HepG2 (cell line): ENCODE measurements around the gene C19orf73. TPM values are rescaled to one million over a fixed set of nuclear protein-coding genes. Genes with fewer than 3 reads are reported as not detected.

Experiments
- ATF1 ChIP-seq: IDR thresholded peaks from 2 replicates; pipeline ENCODE4 v1.6.1; 2016; ENCODE audit warnings: mild to moderate bottlenecking, control low read depth
- EP300 ChIP-seq, 3 experiments: sonication (generic) in 1 of 3; formaldehyde crosslinking in 1 of 3; IDR thresholded peaks; 2 replicates each; pipeline versions ENCODE4 v1.5.1 to v1.6.1; 2011 to 2020; ENCODE audit warnings: low read depth in 2 of 3, low read length in 2 of 3, borderline replicate concordance in 1 of 3, improper control_type of control experiment in 1 of 3, mild to moderate bottlenecking in 1 of 3, missing genetic modification reagents in 1 of 3, moderate library complexity in 1 of 3
- FOSL1 ChIP-seq: sonication (generic); formaldehyde crosslinking; IDR thresholded peaks from 2 replicates; pipeline ENCODE4 v1.9.0; 2021; ENCODE audit warnings: missing genetic modification reagents, borderline replicate concordance
- GATAD2A ChIP-seq: IDR thresholded peaks from 2 replicates; pipeline ENCODE4 v1.6.1; 2016
- HNF4A ChIP-seq: sonication (generic); formaldehyde crosslinking; IDR thresholded peaks from 2 replicates; pipeline ENCODE4 v1.4.0; 2020; ENCODE audit warnings: missing genetic modification reagents
- KLF6 ChIP-seq: IDR thresholded peaks from 2 replicates; pipeline ENCODE4 v1.8.0; 2016; ENCODE audit warnings: missing biosample characterization, missing genetic modification reagents
- MTA1 ChIP-seq: sonication (generic); formaldehyde crosslinking; IDR thresholded peaks from 2 replicates; pipeline ENCODE4 v1.4.0; 2020; ENCODE audit warnings: missing genetic modification reagents, mild to moderate bottlenecking, borderline replicate concordance
- MTF2 ChIP-seq: sonication (generic); formaldehyde crosslinking; IDR thresholded peaks from 2 replicates; pipeline ENCODE4 v1.5.0; 2020; ENCODE audit warnings: missing genetic modification reagents, borderline replicate concordance
- PHF8 ChIP-seq: sonication (generic); formaldehyde crosslinking; IDR thresholded peaks from 2 replicates; pipeline ENCODE4 v1.5.0; 2020; ENCODE audit warnings: missing genetic modification reagents
- STAG1 ChIP-seq: sonication (generic); formaldehyde crosslinking; IDR thresholded peaks from 2 replicates; pipeline ENCODE4 v1.4.0; 2020; ENCODE audit warnings: missing genetic modification reagents
- TGIF2 ChIP-seq: IDR thresholded peaks from 2 replicates; pipeline ENCODE4 v1.6.1; 2016; ENCODE audit warnings: control low read depth, missing compliant biosample characterization
- ZBTB7B ChIP-seq: sonication (generic); formaldehyde crosslinking; IDR thresholded peaks from 2 replicates; pipeline ENCODE4 v1.4.0; 2020; ENCODE audit warnings: missing genetic modification reagents
- ZBTB8A ChIP-seq: sonication (generic); formaldehyde crosslinking; IDR thresholded peaks from 2 replicates; pipeline ENCODE4 v1.4.0; 2020; ENCODE audit warnings: mild to moderate bottlenecking, low read depth, missing genetic modification reagents, borderline replicate concordance
- ZFP90 ChIP-seq: sonication (generic); formaldehyde crosslinking; IDR thresholded peaks from 2 replicates; pipeline ENCODE4 v1.8.0; 2022; ENCODE audit warnings: missing genetic modification reagents, mild to moderate bottlenecking, inconsistent platforms, borderline replicate concordance
- ZFX ChIP-seq: sonication (generic); formaldehyde crosslinking; IDR thresholded peaks from 2 replicates; pipeline ENCODE4 v1.4.0; 2020; ENCODE audit warnings: mild to moderate bottlenecking, low read depth, missing genetic modification reagents, moderate library complexity
- ZKSCAN5 ChIP-seq: sonication (generic); formaldehyde crosslinking; IDR thresholded peaks from 2 replicates; pipeline ENCODE4 v1.5.1; 2020; ENCODE audit warnings: mild to moderate bottlenecking, missing genetic modification reagents
- ZNF33B ChIP-seq: sonication (generic); formaldehyde crosslinking; IDR thresholded peaks from 2 replicates; pipeline ENCODE4 v1.5.1; 2020; ENCODE audit warnings: mild to moderate bottlenecking, missing genetic modification reagents
- ZNF563 ChIP-seq: sonication (generic); formaldehyde crosslinking; IDR thresholded peaks from 2 replicates; pipeline ENCODE4 v1.8.0; 2022; ENCODE audit warnings: mild to moderate bottlenecking, moderate library complexity, missing genetic modification reagents
- ZNF570 ChIP-seq: sonication (generic); formaldehyde crosslinking; IDR thresholded peaks from 2 replicates; pipeline ENCODE4 v1.4.0; 2020; ENCODE audit warnings: mild to moderate bottlenecking, missing genetic modification reagents, borderline replicate concordance
- ZSCAN29 ChIP-seq: sonication (generic); formaldehyde crosslinking; conservative IDR thresholded peaks from 2 replicates; pipeline ENCODE4 v1.4.0; 2020; ENCODE audit warnings: mild to moderate bottlenecking, missing genetic modification reagents
- ZSCAN9 ChIP-seq: IDR thresholded peaks from 2 replicates; pipeline ENCODE4 v1.6.1; 2016; ENCODE audit warnings: borderline replicate concordance
- polyA plus RNA-seq, 8 experiments: library from polyadenylated mRNA; depleted of rRNA in 3 of 8; stranded (reverse) in 7 of 8; unstranded in 1 of 8; fragments of >200 nt; fragmentation: Illumina TruSeq in 4 of 8; extraction: Trizol in 4 of 8; gene quantifications; 2 replicates each; pipeline versions ENCODE4 v1.2.1 to v1.2.3, GENCODE V29; 2011 to 2016; ENCODE audit warnings: low read depth in 4 of 8, missing spikeins in 1 of 8, mixed read lengths in 1 of 8; ENCODE audit not compliant: insufficient read depth in 1 of 8
- total RNA-seq, 5 experiments: library from RNA; depleted of rRNA; stranded (reverse); fragments of >200 nt; fragmentation: Illumina TruSeq; extraction: Trizol; gene quantifications; 2 replicates each; pipeline ENCODE4 v1.2.3, GENCODE V29; 2016; ENCODE audit warnings: low read depth in 1 of 5
- TF ChIP-seq, protein P1 (sequence below): sonication (generic); formaldehyde crosslinking; IDR thresholded peaks from 2 replicates; pipeline ENCODE4 v1.5.0; 2020; ENCODE audit warnings: mild to moderate bottlenecking, missing genetic modification reagents
- TF ChIP-seq, protein P2 (sequence below): sonication (generic); formaldehyde crosslinking; IDR thresholded peaks from 2 replicates; pipeline ENCODE4 v1.4.0; 2020; ENCODE audit warnings: missing genetic modification reagents
- TF ChIP-seq, protein P3 (sequence below): sonication (generic); formaldehyde crosslinking; IDR thresholded peaks from 2 replicates; pipeline ENCODE4 v1.5.1; 2020; ENCODE audit warnings: missing genetic modification reagents, mild to moderate bottlenecking, borderline replicate concordance

Gene C19orf73
- total and polyA plus RNA-seq, 2 of the 13 experiments (the other 11 are each of a cell fraction or from before 2014, with no cell fraction given), result 1.4 to 1.5 TPM

DNA sequence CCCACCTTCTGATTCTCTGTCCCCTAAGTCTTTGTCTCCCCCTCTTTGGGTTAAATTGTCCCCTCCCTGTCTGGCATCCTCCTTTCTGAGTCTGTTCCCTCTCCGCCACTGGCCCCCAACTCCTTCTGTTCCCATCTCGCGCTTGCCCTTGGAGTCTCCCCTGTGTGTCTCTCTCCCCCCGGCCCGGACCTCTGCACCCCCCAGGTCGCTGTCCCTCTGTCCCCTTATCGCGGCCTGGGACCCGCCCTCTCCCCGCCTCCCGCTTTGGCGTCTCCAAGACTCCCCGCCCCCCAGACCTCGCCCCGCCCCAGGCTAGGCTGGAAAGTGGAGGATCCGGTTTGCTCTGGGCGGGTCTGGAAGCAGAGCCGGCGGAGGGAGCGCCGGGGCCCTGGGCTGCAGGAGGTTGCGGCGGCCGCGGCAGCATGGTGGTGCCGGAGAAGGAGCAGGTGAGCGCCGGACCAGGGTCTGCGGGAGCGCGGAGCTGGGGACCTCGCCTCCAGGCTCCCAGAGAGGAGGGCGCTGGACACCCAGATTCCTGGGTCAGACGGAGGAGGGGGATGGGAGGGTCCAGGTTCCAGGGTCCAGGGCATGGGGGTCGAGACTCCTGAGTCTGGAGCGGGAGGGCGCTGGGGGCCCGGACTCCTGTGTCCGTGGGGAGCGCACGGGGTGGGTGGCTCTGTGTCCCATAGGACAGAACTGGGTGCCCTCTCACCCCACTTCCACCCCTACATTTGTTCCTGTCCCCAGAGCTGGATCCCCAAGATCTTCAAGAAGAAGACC is 38.7 kb upstream of the C19orf73 start, which contains the start of gene TRPM4 (continued):
- TF ChIP-seq STAG1 (CRISPR knock-in tag), result no peak
- TF ChIP-seq TGIF2 (CRISPR knock-in tag), result 0 out of 2 replicates have a peak, but pooled peaks have one; percentile 25
- TF ChIP-seq ZSCAN9 (CRISPR knock-in tag), result no peak
- TF ChIP-seq ZBTB7B (CRISPR knock-in tag), result 0 out of 2 replicates have a peak, but pooled peaks have one; percentile 10
- TF ChIP-seq ATF1 (CRISPR knock-in tag), result no peak
- TF ChIP-seq ZSCAN29, result peak; percentile 78; the same call in 1 of the 2 replicates
- TF ChIP-seq ZKSCAN5, result no peak
- TF ChIP-seq GATAD2A (CRISPR knock-in tag), result 0 out of 2 replicates have a peak, but pooled peaks have one; percentile 10
- peak; percentile 60 for TF ChIP-seq ZFX (CRISPR knock-in tag)
- peak; percentile 55; the same call in 1 of the 2 replicates for TF ChIP-seq ZNF563 (CRISPR knock-in tag)
- TF ChIP-seq PHF8 (CRISPR knock-in tag), result peak; percentile 78
- TF ChIP-seq, protein P1, sequence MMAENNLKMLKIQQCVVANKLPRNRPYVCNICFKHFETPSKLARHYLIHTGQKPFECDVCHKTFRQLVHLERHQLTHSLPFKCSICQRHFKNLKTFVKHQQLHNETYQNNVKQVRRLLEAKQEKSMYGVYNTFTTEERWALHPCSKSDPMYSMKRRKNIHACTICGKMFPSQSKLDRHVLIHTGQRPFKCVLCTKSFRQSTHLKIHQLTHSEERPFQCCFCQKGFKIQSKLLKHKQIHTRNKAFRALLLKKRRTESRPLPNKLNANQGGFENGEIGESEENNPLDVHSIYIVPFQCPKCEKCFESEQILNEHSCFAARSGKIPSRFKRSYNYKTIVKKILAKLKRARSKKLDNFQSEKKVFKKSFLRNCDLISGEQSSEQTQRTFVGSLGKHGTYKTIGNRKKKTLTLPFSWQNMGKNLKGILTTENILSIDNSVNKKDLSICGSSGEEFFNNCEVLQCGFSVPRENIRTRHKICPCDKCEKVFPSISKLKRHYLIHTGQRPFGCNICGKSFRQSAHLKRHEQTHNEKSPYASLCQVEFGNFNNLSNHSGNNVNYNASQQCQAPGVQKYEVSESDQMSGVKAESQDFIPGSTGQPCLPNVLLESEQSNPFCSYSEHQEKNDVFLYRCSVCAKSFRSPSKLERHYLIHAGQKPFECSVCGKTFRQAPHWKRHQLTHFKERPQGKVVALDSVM (CRISPR knock-in tag), result no peak
- peak; percentile 45; the same call in 1 of the 2 replicates for TF ChIP-seq MTA1
- peak; percentile 59; the same call in 1 of the 2 replicates for TF ChIP-seq ZFP90 (CRISPR knock-in tag)
- TF ChIP-seq, protein P2, sequence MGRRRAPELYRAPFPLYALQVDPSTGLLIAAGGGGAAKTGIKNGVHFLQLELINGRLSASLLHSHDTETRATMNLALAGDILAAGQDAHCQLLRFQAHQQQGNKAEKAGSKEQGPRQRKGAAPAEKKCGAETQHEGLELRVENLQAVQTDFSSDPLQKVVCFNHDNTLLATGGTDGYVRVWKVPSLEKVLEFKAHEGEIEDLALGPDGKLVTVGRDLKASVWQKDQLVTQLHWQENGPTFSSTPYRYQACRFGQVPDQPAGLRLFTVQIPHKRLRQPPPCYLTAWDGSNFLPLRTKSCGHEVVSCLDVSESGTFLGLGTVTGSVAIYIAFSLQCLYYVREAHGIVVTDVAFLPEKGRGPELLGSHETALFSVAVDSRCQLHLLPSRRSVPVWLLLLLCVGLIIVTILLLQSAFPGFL (CRISPR knock-in tag), result no peak
- peak; percentile 48 for TF ChIP-seq HNF4A (CRISPR knock-in tag)
- TF ChIP-seq, protein P3, sequence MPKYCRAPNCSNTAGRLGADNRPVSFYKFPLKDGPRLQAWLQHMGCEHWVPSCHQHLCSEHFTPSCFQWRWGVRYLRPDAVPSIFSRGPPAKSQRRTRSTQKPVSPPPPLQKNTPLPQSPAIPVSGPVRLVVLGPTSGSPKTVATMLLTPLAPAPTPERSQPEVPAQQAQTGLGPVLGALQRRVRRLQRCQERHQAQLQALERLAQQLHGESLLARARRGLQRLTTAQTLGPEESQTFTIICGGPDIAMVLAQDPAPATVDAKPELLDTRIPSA (CRISPR knock-in tag), result no peak
- TF ChIP-seq EP300 (IDR thresholded peaks at IDR 0.05; ENCODE audit: low read depth in 2 of 2, low read length in 2 of 2), result no peak
- no peak for TF ChIP-seq EP300 (CRISPR knock-in tag; IDR thresholded peaks at IDR 0.05; ENCODE audit: borderline replicate concordance)
- no peak for TF ChIP-seq FOSL1 (CRISPR knock-in tag)
- no peak for TF ChIP-seq ZNF570 (CRISPR knock-in tag)
- TF ChIP-seq MTF2, result 0 out of 2 replicates have a peak, but pooled peaks have one; percentile 43
- 0 out of 2 replicates have a peak, but pooled peaks have one; percentile 65 for TF ChIP-seq ZNF33B
- no peak for TF ChIP-seq ZBTB8A (CRISPR knock-in tag)
- TF ChIP-seq KLF6, result no peak
